ENCODE data around the gene SLC35E1. TPM values are rescaled to one million over a fixed set of nuclear protein-coding genes. Genes with fewer than 3 reads are reported as not detected.
A peak's percentile ranks its signal among the peaks of the same experiment; 100 is the strongest.

SLC35E1 gene
- total RNA-seq, 2 experiments from 2014 or later, result 60.1 to 62.4 TPM

GRCh38 chr19:16595097-16595496 is 22.9 kb upstream of the SLC35E1 start:
- no peak for TF ChIP-seq CTCF (IDR thresholded peaks at IDR 0.05)
- ChIA-PET POLR2A (interaction anchor here (1.2 to 1.4 kb wide), 2 partner anchors 28 to 34 kb away, joined by 3 to 4 read pairs; no protein-coding TSS in a partner anchor), CTCF (no interaction called here)
- ATAC-seq (peak; percentile 14), DNase-seq (peak; percentile 20)
- no peaks in the 10 kb centered on the region for H3K27me3 Mint-ChIP-seq
- peaks cover 63% of the 10 kb centered on the region for H3K4me1 Mint-ChIP-seq (ENCODE audit: low read depth)
- intact Hi-C loops (cut with micrococcal nuclease), result no loop called here
- H3K4me3 Mint-ChIP-seq, result peak overlapping the region; percentile 54
- peak overlapping the region; percentile 90 for H3K27ac Mint-ChIP-seq
- H3K9me3 Mint-ChIP-seq, result no peaks in the 10 kb centered on the region
- H3K36me3 Mint-ChIP-seq (ENCODE audit: low read depth), result no peaks in the 10 kb centered on the region

DNA sequence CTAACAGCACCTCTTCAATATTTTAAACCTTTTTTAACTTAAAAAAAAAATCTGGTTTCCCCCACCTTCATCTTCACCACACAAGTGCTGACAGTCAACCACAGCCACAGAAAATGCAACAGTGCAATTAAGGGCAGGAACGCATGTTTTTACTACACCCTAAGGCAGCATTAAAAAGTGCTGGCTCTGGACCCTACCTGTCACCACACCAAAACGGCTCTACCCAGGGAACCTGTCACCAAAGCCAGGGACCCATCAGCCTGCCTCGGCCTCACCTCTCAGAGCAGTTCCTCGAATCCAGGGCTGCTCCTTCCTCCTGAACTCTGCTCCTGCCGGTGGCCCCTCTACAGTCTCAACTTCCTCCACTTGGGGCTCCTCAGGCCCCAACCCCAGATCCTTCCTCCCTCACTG is 22.5 kb upstream of the SLC35E1 start:
- Mint-ChIP-seq H3K9me3 (no peaks in the 10 kb centered on the region), H3K36me3 (ENCODE audit: low read depth) (no peaks in the 10 kb centered on the region), H3K27me3 (no peaks in the 10 kb centered on the region), H3K27ac (peak overlapping the region; percentile 90), H3K4me3 (peak overlapping the region; percentile 54), H3K4me1 (ENCODE audit: low read depth) (peaks cover 67% of the 10 kb centered on the region)
- ATAC-seq (peak; percentile 74), DNase-seq (peak; percentile 65)
- POLR2A ChIA-PET, result interaction anchor here (1.4 to 1.8 kb wide), 2 partner anchors 10 to 28 kb away, joined by 4 to 8 read pairs; no protein-coding TSS in a partner anchor
- intact Hi-C loops (cut with micrococcal nuclease), result no loop called here
- CTCF ChIA-PET, result no interaction called here
- TF ChIP-seq CTCF (IDR thresholded peaks at IDR 0.05), result no peak

DNA sequence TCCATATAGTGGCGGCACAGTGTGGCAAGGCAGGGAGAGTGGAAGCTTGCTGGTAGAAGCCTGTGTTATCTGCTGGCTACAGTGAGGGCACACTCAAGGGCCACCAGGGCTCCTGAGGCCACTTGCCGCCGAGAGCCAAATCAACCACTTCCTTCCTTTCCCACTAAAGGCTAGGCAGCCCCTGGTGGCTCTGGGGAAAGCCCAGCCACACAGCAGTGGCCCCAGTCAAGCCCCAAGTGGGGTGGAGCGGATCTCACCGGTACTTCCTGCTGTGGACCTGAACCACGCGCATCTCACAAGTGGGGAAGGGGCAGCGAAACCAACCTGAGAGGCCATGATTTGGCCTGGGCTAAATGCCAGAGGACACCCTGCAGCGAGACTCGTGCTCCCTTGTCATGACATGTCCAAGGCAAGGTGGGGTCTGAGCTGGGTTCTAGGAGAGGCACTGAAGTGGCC is 21.9 kb upstream of the SLC35E1 start:
- Mint-ChIP-seq H3K9me3 (no peaks in the 10 kb centered on the region), H3K4me3 (peak overlapping the region; percentile 54), H3K4me1 (ENCODE audit: low read depth) (peaks cover 72% of the 10 kb centered on the region), H3K27me3 (no peaks in the 10 kb centered on the region), H3K36me3 (ENCODE audit: low read depth) (no peaks in the 10 kb centered on the region), H3K27ac (peak overlapping the region; percentile 90)
- ATAC-seq (peak; percentile 69), DNase-seq (peak; percentile 76)
- TF ChIP-seq CTCF (IDR thresholded peaks at IDR 0.05), result no peak
- ChIA-PET POLR2A (interaction anchor here (0.8 to 1.8 kb wide), 3 partner anchors 10 to 27 kb away, joined by 4 to 8 read pairs (median 4); no protein-coding TSS in a partner anchor), CTCF (interaction anchor here (0.8 kb wide), 1 partner anchor 29 kb away, joined by 3 read pairs; no protein-coding TSS in a partner anchor)
- intact Hi-C loops (cut with micrococcal nuclease), result no loop called here

GRCh38 chr19:16593181-16593580 is 21.0 kb upstream of the SLC35E1 start:
- Mint-ChIP-seq H3K27me3 (no peaks in the 10 kb centered on the region), H3K27ac (no peak overlapping the region), H3K4me3 (no peak overlapping the region), H3K9me3 (no peaks in the 10 kb centered on the region), H3K4me1 (ENCODE audit: low read depth) (peaks cover 78% of the 10 kb centered on the region), H3K36me3 (ENCODE audit: low read depth) (no peaks in the 10 kb centered on the region)
- ChIA-PET CTCF (no interaction called here), POLR2A (interaction anchor here (1.8 kb wide), 1 partner anchor 9 kb away, joined by 8 read pairs; no protein-coding TSS in a partner anchor)
- no peak for TF ChIP-seq CTCF (IDR thresholded peaks at IDR 0.05)
- intact Hi-C loops (cut with micrococcal nuclease), result no loop called here
- DNase-seq, result no peak
- no peak for ATAC-seq

- Mint-ChIP-seq H3K4me3 (no peak overlapping the region), H3K4me1 (ENCODE audit: low read depth) (peaks cover 83% of the 10 kb centered on the region), H3K27me3 (no peaks in the 10 kb centered on the region), H3K9me3 (no peaks in the 10 kb centered on the region), H3K27ac (no peak overlapping the region), H3K36me3 (ENCODE audit: low read depth) (no peaks in the 10 kb centered on the region)
- ChIA-PET POLR2A (interaction anchor here (0.6 to 1.2 kb wide), 4 partner anchors 20 to 65 kb away, joined by 3 read pairs; no protein-coding TSS in a partner anchor), CTCF (interaction anchor here (0.6 to 1.1 kb wide), 2 partner anchors 19 to 137 kb away, joined by 3 read pairs; partner anchors contain the start of gene SLC35E1)
- ATAC-seq (no peak), DNase-seq (no peak)
- TF ChIP-seq CTCF (IDR thresholded peaks at IDR 0.05), result no peak
- intact Hi-C loops (cut with micrococcal nuclease), result no loop called here
Measured at GRCh38 chr19:16591803-16592556, 19.8 kb upstream of the SLC35E1 start.
